Tibial nerve (tissue), 3 donors: ENCODE data around the gene CYP27C1.

Experiments
- CTCF ChIP-seq, 5 experiments: fragments of 200-600 bp in 3 of 5; fragments of 450-650 bp in 2 of 5; sonication (generic) in 3 of 5; IDR thresholded peaks; one replicate each; pipeline ENCODE4 v1.5.1; 2016 to 2019; ENCODE audit warnings: antibody characterized with exemption in 5 of 5, mild to moderate bottlenecking in 3 of 5, moderate library complexity in 2 of 5
- POLR2A ChIP-seq, 2 donors: fragments of 450-650 bp; IDR thresholded peaks; one replicate each; pipeline ENCODE4 v1.6.1; 2017; ENCODE audit warnings: antibody characterized with exemption in 2 of 2, mild to moderate bottlenecking in 2 of 2, moderate library complexity in 2 of 2

GRCh38 chr2:127231130-127231865 is 11.2 kb upstream of the CYP27C1 start:
- TF ChIP-seq CTCF (IDR thresholded peaks at IDR 0.05): no peak
- TF ChIP-seq POLR2A (IDR thresholded peaks at IDR 0.05): no peak
